Activated naive CD8-positive, alpha-beta T cell treated with anti-CD3 and anti-CD28 coated beads for 36 hours (primary cell): ENCODE measurements around the gene PAX8. TPM values are rescaled to one million over a fixed set of nuclear protein-coding genes. Genes with fewer than 3 reads are reported as not detected.
"Not testable (repeated sequence)": the region's sequence is repeated elsewhere in the genome, so short reads cannot be mapped to it uniquely, and the experiment has no call there.

ENCODE experiments used
- DNase-seq: peaks from one replicate; pipeline ENCODE4 v3.0.0; 2021
- H3K27ac Mint-ChIP-seq: one replicate; pipeline ENCODE4 v1.8.0; 2022; ENCODE audit warnings: mild to moderate bottlenecking, moderate library complexity, mixed read lengths
- H3K27me3 Mint-ChIP-seq: one replicate; pipeline ENCODE4 v1.8.0; 2022; ENCODE audit warnings: mild to moderate bottlenecking, mixed read lengths
- H3K36me3 Mint-ChIP-seq: one replicate; pipeline ENCODE4 v1.8.0; 2021; ENCODE audit warnings: mild to moderate bottlenecking, mixed read lengths
- H3K4me1 Mint-ChIP-seq: one replicate; pipeline ENCODE4 v1.8.0; 2021; ENCODE audit warnings: mixed read lengths
- H3K4me3 Mint-ChIP-seq: one replicate; pipeline ENCODE4 v1.8.0; 2022; ENCODE audit warnings: mild to moderate bottlenecking, moderate library complexity, mixed read lengths
- H3K9me3 Mint-ChIP-seq: one replicate; pipeline ENCODE4 v1.8.0; 2022; ENCODE audit warnings: mixed read lengths
- total RNA-seq, 2 experiments: library from RNA; stranded (reverse); gene quantifications; one replicate each; pipeline ENCODE4 v1.2.3, GENCODE V29; 2021

The PAX8 gene
- total RNA-seq, 2 experiments from 2014 or later, result 2.0 to 2.3 TPM

- no peak for DNase-seq
- Mint-ChIP-seq H3K9me3 (no peaks in the 10 kb centered on the region), H3K27ac (no peak overlapping the region), H3K4me3 (no peak overlapping the region), H3K27me3 (peaks cover 10% of the 10 kb centered on the region), H3K36me3 (no peaks in the 10 kb centered on the region), H3K4me1 (no peaks in the 10 kb centered on the region)
These were observed 26.4 kb upstream of the PAX8 start for GRCh38 chr2:113305146-113305545.

DNA sequence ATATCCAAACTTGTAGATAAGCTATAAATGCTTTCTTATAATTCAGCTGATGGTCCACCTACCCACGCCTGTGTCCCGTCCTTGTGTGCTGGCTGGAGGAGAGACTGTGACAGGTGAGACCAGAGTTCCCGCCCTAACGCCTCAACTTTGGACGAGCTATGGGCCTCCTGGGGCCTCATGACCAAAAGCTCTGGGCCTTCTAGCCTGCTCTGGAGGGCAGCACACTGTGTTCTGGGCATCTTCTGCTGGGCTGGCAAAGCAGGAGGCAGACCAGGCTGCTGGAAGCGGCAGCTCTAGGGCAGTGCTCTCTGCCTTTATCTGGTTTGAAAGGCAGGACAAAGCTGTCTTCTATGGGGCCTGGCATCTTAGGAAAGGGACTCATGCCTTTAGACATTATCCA, 26.0 kb upstream of the PAX8 start:
- Mint-ChIP-seq H3K27ac (no peak overlapping the region), H3K27me3 (peaks cover 10% of the 10 kb centered on the region), H3K36me3 (no peaks in the 10 kb centered on the region), H3K9me3 (no peaks in the 10 kb centered on the region), H3K4me1 (no peaks in the 10 kb centered on the region), H3K4me3 (no peak overlapping the region)
- no peak for DNase-seq

DNA sequence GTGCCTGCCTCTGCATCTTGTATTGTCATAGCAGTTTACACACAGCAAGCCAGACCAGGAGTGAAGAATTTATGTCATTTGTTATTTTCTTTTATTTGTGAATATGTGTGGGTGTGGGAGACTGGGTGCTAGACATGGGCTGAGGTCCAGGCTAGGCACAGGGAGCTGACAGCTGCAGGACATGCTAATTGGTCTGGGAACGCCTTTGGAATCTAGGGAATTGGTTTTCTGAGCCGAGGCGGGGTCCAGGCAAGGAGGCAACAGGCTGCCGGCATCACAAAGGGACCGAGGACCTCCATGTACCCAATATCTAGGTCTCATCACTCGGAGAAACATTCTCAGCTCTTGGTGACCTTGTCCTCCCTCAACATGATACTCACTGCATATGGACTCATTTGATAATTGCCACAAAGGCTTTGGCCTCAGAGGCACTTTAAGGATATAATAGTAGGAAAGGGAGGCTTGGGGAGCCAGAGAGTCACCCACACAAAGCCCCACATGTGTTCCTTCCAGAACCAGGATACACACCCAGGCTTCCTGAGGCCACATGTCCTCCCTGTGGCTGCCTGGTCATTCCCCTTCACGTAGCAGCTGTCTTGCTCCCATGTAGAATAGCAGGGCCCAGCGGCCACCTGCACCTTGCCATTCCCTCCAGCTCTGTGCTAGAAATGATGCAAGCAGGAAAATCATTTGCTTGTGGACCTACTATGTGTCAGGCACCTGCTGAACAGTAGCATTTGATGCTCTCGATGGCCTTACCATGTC, 23.7 kb upstream of the PAX8 start:
- not testable (repeated sequence) for H3K27ac Mint-ChIP-seq, H3K4me1 Mint-ChIP-seq, H3K9me3 Mint-ChIP-seq, DNase-seq, H3K4me3 Mint-ChIP-seq, H3K36me3 Mint-ChIP-seq, H3K27me3 Mint-ChIP-seq

- H3K4me1 Mint-ChIP-seq, result no peaks in the 10 kb centered on the region
- H3K27me3 Mint-ChIP-seq, result no peaks in the 10 kb centered on the region
- no peak overlapping the region for H3K27ac Mint-ChIP-seq
- no peaks in the 10 kb centered on the region for H3K36me3 Mint-ChIP-seq
- no peak for DNase-seq
- H3K4me3 Mint-ChIP-seq, result no peak overlapping the region
- H3K9me3 Mint-ChIP-seq, result no peaks in the 10 kb centered on the region
These were observed 21.6 kb upstream of the PAX8 start for GRCh38 chr2:113300281-113300680.

- H3K36me3 Mint-ChIP-seq, result no peaks in the 10 kb centered on the region
- no peaks in the 10 kb centered on the region for H3K9me3 Mint-ChIP-seq
- H3K27me3 Mint-ChIP-seq, result no peaks in the 10 kb centered on the region
- H3K4me1 Mint-ChIP-seq, result no peaks in the 10 kb centered on the region
- no peak for DNase-seq
- H3K27ac Mint-ChIP-seq, result no peak overlapping the region
- no peak overlapping the region for H3K4me3 Mint-ChIP-seq
These were observed 19.5 kb upstream of the PAX8 start for GRCh38 chr2:113298176-113298575.

GRCh38 chr2:113297590-113297989, 18.9 kb upstream of the PAX8 start:
- H3K27me3 Mint-ChIP-seq, H3K27ac Mint-ChIP-seq, H3K4me3 Mint-ChIP-seq, H3K9me3 Mint-ChIP-seq, H3K36me3 Mint-ChIP-seq, H3K4me1 Mint-ChIP-seq: not testable (repeated sequence)
- peak; percentile 43 for DNase-seq

- Mint-ChIP-seq H3K36me3 (no peaks in the 10 kb centered on the region), H3K27me3 (peaks cover 3% of the 10 kb centered on the region), H3K9me3 (no peaks in the 10 kb centered on the region), H3K4me1 (no peaks in the 10 kb centered on the region), H3K27ac (no peak overlapping the region), H3K4me3 (no peak overlapping the region)
- DNase-seq, result no peak
These were observed 12.5 kb upstream of the PAX8 start for GRCh38 chr2:113291191-113291590.

GRCh38 chr2:113288674-113289149, 10.0 kb upstream of the PAX8 start:
- not testable (repeated sequence) for DNase-seq, H3K27me3 Mint-ChIP-seq, H3K36me3 Mint-ChIP-seq, H3K27ac Mint-ChIP-seq, H3K4me3 Mint-ChIP-seq, H3K9me3 Mint-ChIP-seq, H3K4me1 Mint-ChIP-seq

- not testable (repeated sequence) for H3K4me3 Mint-ChIP-seq, H3K36me3 Mint-ChIP-seq, H3K27me3 Mint-ChIP-seq, H3K9me3 Mint-ChIP-seq, H3K27ac Mint-ChIP-seq, DNase-seq, H3K4me1 Mint-ChIP-seq
These were observed 9.5 kb upstream of the PAX8 start for GRCh38 chr2:113288117-113288673.

DNA sequence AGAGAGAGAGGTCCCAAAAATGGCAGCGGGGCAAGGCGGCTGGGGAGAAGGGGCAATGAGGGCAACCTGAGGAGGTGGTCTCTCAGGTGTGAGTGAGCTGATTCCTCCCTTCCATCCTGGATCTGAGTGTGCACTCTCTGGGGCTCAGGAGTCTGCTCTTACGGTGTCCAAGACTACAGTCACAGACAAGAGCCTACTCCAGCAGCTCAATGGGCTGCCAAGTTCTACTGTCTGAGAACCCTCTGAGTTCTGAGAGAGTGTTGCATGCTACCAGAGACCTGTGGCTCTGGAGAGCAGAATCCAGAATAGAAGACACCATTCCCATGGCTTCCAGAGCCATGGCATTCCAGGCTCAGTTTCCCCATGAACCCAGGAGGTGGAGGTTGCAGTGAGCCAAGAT, 7.1 kb upstream of the PAX8 start:
- Mint-ChIP-seq H3K27me3 (no peaks in the 10 kb centered on the region), H3K4me1 (no peaks in the 10 kb centered on the region), H3K36me3 (no peaks in the 10 kb centered on the region), H3K9me3 (no peaks in the 10 kb centered on the region), H3K4me3 (no peak overlapping the region), H3K27ac (no peak overlapping the region)
- no peak for DNase-seq

- DNase-seq, result not testable (repeated sequence)
These were observed 6.3 kb upstream of the PAX8 start for GRCh38 chr2:113284999-113285398.

DNA sequence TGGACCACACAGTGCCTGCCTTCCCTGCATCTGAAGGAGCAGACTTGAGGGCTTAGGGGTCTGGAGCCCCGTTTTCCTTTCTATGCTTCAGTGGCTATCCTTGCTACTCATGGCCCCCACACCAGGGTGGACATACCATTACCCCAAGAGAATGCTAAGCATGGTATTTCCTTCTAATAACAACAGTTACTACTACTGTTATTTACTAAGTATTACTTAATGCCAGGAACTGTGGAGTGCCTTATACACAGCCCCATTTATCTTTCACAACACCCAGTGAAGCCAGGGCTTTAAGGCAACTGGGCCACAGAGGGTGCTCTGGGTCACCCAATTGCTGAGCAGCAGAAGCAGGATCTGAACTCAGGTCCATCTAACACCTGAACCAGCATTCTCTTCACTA, 5.8 kb upstream of the PAX8 start:
- Mint-ChIP-seq H3K36me3 (no peaks in the 10 kb centered on the region), H3K4me3 (no peak overlapping the region), H3K27me3 (peaks cover 6% of the 10 kb centered on the region), H3K27ac (no peak overlapping the region), H3K4me1 (no peaks in the 10 kb centered on the region), H3K9me3 (no peaks in the 10 kb centered on the region)
- no peak for DNase-seq

More at GRCh38 chr2:113284999-113285398, 6.3 kb upstream of the PAX8 start:
- not testable (repeated sequence) for H3K4me3 Mint-ChIP-seq, H3K27me3 Mint-ChIP-seq, H3K27ac Mint-ChIP-seq, H3K36me3 Mint-ChIP-seq, H3K4me1 Mint-ChIP-seq, H3K9me3 Mint-ChIP-seq

DNA sequence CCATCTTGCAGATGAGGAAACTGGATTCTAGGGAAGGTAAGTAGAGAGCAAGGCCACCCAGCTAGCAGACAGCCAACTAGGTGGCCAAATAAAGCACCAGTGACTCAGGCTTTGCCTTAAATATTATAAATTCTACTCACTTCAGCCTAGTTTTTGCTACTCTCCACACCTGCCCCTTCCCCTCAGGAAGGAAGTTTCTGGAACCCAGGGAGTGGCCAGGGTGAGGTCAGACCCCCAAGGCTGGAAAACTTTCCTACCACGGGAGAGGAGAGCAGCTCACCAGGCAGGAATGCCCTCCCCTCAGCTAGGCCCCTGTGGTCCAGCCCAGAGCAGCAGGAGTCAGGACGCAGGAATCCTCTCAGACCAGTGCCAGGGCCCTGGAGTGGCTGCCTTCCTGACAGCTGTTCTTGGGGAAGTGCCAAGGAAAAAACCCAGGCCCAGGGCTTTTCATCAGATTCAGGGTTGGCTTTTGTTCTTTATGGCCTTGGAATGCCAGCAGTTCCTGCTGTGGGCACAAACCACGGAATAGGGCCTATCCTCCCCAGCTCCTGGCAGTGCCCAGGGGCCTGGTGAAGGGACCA, 5.1 kb upstream of the PAX8 start:
- no peak overlapping the region for H3K27ac Mint-ChIP-seq
- peaks cover 7% of the 10 kb centered on the region for H3K27me3 Mint-ChIP-seq
- no peaks in the 10 kb centered on the region for H3K9me3 Mint-ChIP-seq
- no peaks in the 10 kb centered on the region for H3K36me3 Mint-ChIP-seq
- H3K4me1 Mint-ChIP-seq, result no peaks in the 10 kb centered on the region
- no peak for DNase-seq
- no peak overlapping the region for H3K4me3 Mint-ChIP-seq

GRCh38 chr2:113282747-113283533, 4.2 kb upstream of the PAX8 start:
- Mint-ChIP-seq H3K4me3 (no peak overlapping the region), H3K4me1 (no peaks in the 10 kb centered on the region), H3K27me3 (peaks cover 15% of the 10 kb centered on the region), H3K9me3 (no peaks in the 10 kb centered on the region), H3K27ac (no peak overlapping the region), H3K36me3 (no peaks in the 10 kb centered on the region)
- DNase-seq, result no peak
